Measurements from ENCODE around the gene PTPRQ.

Gene PTPRQ

DNA sequence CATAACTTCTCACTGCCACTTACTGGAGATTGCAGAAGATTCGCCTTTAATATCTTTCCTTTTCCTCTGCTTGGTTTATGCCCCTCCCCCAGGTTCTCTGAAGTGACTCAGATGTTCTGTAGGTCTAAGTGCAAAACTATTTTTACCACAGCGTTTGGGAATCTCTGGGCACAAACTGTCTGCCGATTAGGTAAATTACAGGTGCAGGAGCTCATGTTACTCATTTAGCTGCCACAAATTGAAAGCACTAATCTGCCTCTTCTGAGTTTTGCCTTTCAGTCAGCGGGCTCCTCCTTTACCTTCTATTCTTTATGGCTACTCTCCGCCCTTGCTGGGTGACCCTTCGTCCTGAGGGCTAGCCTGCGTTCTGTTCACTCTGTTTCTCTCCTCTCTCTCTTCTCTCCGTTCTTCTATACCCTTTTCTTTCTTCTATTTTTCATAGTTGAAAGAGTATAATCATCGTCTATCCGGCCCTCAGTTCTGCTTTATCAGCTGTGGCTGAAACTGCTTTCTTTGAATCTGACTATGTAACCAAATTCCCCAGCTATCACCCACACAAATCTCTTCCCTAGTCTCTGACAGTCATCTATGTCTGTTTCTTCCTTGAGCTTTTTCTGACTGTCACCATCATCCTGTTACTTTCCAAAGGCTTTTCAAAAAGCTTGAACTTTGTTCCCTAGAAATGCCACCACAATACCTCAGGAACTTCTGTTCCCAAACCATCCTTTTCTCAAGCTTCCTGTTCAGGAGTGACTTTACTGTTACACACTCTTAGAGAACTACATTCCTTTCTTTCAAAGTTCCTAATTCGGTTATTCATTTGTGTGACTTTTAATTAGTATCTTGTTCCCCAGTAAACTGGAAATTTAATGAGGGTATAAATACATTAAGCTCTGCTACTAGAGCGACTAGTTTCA lies 259.1 kb downstream of the PTPRQ start:
- DNase-seq (ENCODE audit: low read depth): peak; percentile 79

GRCh38 chr12:80704420-80704819 lies 260.4 kb downstream of the PTPRQ start:
- no peak for DNase-seq (ENCODE audit: low read depth)

- DNase-seq (ENCODE audit: low read depth): no peak
Observed at GRCh38 chr12:80707126-80707829, 263.2 kb downstream of the PTPRQ start, which contains the start of gene MYF6. MYF6 (plus strand) TSS chr12:80707634; CDS start chr12:80707720, 86 bp downstream.

DNA sequence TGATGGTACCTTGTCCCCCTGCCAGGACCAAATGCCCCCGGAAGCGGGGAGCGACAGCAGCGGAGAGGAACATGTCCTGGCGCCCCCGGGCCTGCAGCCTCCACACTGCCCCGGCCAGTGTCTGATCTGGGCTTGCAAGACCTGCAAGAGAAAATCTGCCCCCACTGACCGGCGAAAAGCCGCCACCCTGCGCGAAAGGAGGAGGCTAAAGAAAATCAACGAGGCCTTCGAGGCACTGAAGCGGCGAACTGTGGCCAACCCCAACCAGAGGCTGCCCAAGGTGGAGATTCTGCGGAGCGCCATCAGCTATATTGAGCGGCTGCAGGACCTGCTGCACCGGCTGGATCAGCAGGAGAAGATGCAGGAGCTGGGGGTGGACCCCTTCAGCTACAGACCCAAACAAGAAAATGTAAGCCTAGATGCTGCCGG lies 263.8 kb downstream of the PTPRQ start:
- no peak for DNase-seq (ENCODE audit: low read depth)

GRCh38 chr12:80708259-80708974 lies 264.4 kb downstream of the PTPRQ start:
- no peak for DNase-seq (ENCODE audit: low read depth)

DNA sequence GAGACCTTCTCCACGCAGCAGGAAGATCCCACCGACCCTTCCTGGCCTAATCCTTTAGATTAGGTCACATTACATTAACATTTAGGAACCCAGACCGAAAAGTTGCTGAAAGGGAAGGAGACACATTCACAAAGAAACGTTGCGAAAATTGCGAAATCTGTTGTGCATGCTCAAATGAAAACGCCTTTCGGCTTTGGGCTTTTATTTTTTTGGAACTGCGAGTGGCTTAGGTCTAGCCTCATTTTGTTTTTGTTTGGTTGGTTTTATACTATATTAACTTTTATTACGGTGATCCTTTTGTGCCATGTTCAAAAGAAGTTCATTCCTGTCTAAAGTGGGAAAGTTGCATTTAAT lies 264.9 kb downstream of the PTPRQ start:
- DNase-seq (ENCODE audit: low read depth): no peak

GRCh38 chr12:80709811-80710726 lies 266.0 kb downstream of the PTPRQ start:
- DNase-seq (ENCODE audit: low read depth): no peak

- no peak for DNase-seq (ENCODE audit: low read depth)
Observed at GRCh38 chr12:80710727-80711449, 266.9 kb downstream of the PTPRQ start.

DNA sequence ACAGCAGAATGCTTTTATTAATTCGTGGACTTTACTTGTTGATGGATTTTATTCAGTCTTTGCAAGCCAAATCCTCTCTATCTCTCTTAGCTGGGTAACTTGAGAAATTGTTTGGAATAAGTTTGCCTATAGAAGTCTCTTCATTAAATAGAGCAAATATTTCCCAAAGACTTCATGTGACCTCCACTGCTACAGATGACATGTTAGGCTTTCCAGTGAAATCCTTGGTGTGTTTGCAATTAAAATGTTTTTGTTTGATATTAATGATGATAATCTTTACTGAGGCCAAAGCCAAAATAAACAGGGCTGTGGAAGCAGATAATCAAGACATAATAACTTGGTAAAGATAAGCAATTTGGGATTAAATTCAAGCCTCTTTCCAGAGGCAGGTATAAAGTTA lies 267.8 kb downstream of the PTPRQ start:
- no peak for DNase-seq (ENCODE audit: low read depth)

DNA sequence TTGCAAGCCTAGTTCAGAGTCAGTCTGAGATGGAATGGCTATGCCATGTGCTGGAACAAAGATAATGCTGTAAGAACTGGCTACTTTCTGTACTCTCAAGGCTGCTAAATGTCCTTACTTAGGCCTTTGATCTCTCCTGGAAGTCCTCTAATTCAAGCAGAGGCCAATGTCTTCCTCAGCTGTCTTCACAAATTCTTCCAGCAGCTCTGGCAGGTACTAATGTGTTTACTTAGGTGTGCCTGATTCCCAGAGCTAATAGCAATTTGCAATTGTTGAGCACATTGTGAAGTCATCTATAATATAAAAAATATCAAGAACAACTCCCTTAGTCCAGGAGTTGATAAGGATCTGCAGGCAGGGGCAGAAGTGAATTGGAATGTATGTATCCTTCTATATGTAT lies 268.8 kb downstream of the PTPRQ start:
- no peak for DNase-seq (ENCODE audit: low read depth)

DNA sequence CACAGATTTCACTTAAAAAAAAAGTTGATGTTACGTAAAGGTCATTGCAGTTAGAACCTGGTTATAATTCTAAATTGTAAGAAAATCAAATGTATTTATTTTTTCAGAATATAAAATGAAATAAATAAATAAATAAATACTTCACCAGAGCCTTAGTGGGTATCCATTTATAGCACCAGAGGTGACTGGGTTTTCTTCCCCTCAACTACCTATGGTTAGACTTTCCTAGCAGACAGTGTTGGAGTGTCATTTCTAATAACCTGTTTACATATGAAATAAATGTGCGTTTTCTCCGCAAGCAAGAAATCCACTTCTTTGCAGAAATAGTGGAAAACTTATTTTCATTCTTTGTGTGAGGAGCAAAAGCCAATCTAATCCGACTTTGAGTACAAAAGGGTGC lies 269.4 kb downstream of the PTPRQ start:
- no peak for DNase-seq (ENCODE audit: low read depth)

- peak; percentile 7 for DNase-seq (ENCODE audit: low read depth)
Observed at GRCh38 chr12:80714055-80714454, 270.0 kb downstream of the PTPRQ start.

DNA sequence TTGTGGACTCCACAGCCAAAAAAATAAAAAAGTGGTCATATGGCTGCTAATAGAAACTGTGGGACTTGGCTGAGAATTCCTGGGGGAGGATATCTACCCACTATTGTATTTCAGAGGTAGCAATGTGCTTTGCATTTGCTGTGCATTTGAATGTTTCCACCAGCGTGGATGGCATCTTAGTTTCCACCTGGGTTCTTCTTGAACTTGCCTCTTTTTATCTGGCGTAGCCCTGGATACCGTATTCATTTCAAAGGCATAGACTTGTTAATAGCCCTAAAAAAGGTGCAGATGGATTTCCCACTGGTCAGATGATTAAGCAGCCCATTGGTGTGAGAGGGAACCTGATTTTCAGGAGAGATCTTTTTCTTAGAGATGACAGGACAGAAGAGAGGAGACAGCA lies 270.8 kb downstream of the PTPRQ start:
- DNase-seq (ENCODE audit: low read depth): no peak

DNA sequence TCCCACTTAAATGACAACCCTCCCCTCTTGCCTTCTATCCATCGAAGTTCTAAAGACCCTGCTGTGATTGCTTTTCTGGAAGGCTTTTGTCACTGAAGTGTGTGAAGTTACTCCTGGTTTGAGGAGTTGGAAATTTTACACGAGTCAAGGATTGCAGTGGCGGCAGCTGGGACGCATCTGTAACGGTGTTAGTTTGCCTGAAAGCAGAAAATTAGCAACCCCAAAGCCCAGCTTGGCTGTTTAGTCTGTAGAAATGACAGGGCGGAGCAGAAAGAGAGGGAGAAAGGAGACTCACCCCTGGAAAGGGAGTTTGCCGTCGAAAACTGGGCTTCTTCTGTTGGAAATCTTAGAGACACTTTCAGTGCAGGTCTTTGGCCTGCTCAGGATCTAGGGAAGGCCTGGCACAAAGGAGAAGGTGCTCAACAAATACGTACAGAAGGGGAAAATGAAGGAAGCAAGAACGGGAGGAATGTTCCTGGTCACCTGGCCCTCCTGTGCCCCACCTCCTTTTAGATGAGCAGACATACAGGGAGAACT lies 271.7 kb downstream of the PTPRQ start:
- no peak for DNase-seq (ENCODE audit: low read depth)

GRCh38 chr12:80716696-80717469 lies 272.8 kb downstream of the PTPRQ start, which contains the start of gene MYF5:
MYF5 (plus strand) TSS chr12:80716912; CDS start chr12:80717064, 152 bp downstream.
- DNase-seq (ENCODE audit: low read depth): no peak

DNA sequence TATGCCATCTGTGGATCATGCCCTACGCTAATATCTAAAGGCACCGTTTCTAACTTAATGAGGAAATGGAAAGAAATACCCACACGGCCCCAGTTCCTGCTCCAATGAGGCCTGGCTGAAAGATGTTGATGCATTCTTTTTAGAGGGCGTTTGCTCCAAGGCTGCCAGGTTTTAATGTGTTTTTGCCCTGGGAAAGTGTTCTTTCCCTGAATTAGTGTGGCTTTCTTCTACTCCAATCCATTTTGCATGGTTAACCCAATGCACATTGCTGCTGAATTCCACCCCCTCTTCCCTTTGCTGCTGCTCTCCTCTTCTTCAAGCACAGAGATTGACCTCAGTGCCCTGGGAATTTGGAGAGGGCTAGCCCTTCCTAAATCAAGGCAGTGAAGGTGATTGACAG lies 273.8 kb downstream of the PTPRQ start:
- DNase-seq (ENCODE audit: low read depth): no peak

GRCh38 chr12:80720516-80720915 lies 276.5 kb downstream of the PTPRQ start:
- DNase-seq (ENCODE audit: low read depth): no peak

DNA sequence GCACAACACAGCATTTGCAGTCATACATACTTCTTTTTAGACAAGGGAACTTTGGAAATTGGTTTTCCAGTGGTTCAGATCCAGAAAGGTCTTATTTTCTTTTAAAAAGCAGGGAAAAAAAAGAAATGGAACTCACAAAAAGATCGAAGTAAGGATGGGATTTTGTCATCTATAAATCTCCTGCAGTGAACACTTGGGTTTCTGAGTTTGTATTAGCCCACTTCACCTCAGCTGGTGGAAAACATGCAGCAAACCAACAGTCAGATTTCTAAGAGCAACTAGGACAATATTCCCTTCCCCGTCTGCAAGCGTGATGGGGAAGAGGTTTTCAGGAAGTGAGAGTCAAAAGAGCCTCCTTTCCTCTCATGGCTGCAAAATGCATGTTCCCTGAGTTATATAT lies 277.3 kb downstream of the PTPRQ start:
- no peak for DNase-seq (ENCODE audit: low read depth)

Data from EH (cell line).